GM19395 (cell line): ENCODE data around the gene MGARP.
"Not testable (repeated sequence)": the region's sequence is repeated elsewhere in the genome, so short reads cannot be mapped to it uniquely, and the experiment has no call there.

Experiments used
- ATAC-seq: cut with Tn5 transposase; IDR thresholded peaks from one replicate; pipeline ENCODE4 v1.9.1; 2021; ENCODE audit warnings: mild to moderate bottlenecking, moderate library complexity; ENCODE audit not compliant: unreplicated experiment

MGARP gene

DNA sequence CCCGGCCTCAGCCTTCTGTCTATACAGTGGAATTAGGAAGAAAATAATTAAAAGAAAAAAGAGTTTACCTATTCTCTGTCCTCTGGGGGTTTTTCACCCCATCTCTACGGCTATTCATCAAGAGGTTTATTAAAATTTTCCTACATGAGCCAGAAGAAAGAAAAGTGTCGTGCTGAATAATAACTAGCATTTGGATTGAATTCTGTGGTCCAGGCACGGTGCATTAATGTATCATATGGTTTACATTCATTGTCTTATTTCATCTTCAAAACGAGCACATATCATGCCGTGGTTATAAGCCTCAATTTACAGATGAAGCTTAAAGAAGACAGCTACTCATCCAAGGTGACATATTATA is 15.9 kb upstream of the MGARP start:
- ATAC-seq = peak; percentile 0

DNA sequence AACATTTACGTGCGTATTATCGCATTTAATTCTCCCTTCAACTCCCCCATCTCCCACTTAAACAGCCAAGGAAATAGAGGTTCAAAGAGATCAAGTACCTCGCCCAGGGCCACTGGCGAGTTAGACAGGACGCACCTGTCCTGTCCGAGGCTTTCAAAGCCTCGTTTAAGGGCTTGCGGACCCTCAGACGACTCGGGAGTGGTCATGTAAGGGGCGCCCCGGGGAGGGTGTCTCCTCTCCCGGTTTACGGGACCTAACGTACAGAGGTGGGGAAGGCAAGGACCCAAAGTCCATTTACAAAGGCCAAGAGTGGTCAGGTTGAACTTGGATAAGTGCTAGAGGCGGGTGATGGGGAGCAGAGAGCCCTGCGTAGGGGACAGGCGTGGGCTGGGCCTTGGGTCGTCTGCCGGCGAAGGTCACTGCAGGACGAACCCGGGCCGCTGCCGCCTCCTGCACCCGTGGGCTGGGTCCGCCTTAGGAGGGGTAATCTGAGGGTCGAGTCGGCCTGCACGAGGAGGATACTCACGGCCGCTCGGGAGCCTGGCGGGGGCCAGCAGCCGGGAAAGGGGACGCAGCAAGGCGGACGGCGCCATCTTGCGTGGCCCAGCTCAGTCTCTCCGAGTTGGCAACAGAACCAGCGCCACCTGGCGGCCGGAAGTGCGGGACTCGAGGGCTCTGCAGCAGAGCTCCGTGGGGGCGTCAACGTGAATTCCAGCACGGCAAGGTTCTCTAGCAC is 15.3 kb upstream of the MGARP start:
- ATAC-seq = peak; percentile 93

DNA sequence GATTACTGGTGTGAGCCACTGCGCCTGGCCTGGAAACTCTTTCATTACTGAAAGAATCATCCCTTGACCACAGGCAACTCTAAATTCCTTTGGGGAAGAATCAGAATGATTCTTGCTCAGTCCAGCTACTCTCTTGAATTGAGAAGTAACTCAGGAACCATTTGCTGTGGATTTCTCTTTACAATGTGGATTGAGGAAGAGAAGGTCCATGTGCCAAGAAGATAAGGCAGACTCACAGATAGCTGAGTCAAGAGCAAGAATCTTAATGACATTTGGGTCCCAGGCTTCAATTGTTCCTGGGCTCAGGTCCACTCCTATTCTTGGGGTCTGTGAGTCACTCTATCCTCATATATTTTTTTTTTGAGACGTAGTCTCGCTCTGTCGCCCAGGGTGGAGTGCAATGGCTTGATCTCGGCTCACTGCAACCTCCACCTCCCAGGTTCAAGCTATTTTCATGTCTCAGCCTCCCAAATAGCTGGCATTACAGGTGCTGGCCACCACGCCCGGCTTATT is 6.2 kb upstream of the MGARP start:
- no peak for ATAC-seq

DNA sequence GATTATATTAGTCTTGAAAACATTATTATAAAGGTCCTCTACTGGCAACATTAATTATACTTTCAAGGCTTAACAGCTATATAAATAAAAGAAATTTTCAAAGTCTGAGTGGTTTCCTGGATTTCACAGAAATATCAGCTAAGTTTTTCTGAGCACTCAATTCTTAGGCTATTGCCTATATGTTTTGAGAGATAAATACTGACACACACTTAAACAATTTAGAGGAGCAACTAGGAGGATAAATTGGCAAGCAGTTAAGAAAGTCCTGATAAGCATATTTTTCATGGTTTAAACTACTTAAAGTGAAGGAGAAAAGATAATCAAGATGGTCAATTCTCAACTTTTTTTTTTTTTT is 2.7 kb upstream of the MGARP start:
- ATAC-seq = no peak

DNA sequence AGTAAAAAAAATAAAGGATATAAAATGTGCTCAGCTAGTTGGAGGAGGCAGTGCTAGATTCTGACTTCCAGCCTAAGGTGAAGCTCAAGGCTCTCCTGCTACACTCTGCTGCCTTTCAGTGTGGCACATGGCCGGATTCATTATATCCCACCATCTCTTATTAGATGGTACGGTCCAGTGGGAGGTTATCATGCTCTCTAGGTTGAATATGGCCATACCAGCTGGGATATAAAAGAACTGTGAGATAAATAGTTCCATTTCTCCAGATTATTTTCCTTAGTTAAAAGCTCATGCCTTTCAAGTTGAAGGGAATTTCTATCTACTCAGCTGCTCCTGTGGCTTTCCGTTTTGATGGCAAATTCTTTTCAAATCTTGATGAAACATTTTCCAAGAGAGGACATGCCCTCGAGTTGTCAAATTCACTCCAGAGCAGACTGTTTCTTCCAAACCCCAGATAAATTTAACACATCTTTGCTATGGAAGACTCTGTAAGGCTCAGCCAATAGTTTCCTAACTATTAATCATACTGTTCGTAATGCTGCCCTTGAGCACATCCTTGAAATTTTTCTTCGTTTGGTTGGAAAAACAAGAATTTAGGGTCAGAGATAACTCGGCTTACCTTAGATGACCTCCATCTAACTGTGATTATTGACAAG is 2.2 kb upstream of the MGARP start:
- ATAC-seq = no peak

DNA sequence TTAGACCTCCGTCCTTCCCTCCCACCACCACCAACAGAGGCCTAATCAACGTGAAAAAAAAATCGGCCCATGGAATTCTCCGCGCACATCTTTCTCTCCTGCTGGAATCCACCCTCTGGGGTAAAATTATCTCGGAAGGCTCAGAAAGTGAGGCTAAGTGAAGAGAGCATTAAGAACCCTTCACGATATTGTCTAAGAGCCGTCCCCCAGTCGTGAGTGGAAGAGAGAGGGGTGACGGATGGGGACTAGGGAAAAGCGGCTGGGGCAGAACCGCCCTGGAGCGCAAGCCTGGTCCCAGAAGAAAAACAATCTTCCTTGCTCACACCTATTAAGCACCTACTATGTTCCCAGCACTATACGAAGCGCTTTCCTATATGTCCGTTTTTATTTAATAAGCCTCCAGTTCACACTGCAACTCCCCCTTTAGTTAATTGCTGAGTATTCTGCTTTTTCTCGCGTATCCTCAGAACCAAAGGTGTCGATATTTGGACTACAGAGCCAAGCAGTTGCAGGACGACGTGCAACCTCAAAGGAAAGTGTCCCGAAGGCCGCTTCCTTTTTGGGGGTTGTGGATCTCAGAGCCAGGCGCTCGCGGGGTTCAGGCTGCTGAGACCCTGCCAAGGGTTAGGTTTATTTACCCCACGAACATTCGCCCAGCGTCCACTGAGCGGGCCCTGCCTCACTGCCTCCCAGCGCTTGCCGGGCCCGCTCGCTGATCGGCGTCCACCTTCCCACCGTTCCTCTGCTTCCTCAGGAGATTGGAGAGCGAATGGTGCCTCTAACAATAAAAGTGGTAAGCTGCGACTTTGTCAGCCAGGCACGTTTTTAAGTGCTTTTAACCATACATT is 889 bp downstream of the MGARP start:
- ATAC-seq = peak; percentile 41

DNA sequence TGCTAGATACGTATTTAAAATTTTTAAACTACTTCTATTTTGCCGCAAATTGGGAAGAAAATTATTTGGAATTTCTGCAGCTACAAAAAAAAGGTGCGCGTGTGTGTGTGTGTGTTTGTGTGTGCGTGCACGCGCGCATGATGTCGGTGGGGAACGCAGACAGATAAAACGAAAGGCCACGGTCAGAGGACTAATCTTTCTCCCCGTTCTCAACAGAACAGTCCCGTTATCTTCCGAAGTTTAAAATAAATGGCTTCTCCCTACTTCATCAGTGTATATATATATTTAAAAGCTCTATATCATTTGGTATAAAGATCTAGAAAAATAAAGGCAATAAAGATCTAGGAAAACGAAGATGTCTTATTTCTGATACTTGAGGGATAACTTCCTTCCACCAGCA is 1.5 kb downstream of the MGARP start:
- ATAC-seq = no peak

DNA sequence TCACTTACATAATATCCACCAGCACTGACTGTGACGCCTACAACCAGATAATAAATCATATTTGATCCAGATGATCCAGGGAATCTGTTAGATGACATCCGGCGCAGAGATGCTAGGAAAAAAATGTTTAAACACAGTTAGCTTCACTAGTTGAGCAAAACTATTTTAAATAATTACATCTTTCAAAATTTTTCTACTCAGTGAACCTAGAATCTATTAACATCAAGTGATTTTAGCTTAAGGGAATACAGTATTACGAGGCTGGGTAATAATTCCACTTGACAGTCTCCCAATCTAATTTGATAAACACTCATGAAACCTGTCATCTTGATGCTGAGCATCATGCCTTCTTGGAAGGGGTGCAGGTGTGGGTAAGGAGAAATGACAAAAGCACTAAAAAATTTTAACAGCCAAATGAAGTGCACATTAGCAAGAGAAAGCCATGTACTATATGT is 4.7 kb downstream of the MGARP start:
- no peak for ATAC-seq

DNA sequence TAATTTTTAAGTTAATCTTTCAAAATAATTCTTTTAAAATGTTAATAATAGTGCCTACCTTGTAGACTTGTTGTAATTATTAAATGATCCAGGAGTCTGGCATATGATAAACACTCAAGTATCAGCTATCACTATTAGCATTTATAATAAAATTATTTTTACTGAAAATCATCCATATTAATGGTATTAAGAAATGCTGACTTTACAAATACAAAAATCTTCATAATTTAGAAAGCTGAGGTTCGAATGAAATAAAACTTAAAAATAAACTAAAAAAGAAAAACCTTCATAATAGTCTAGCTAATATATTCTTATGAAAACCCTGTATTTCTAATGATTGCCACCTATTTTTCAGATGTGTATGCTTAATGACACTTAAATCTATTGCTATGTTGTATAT is 5.2 kb downstream of the MGARP start:
- no peak for ATAC-seq

DNA sequence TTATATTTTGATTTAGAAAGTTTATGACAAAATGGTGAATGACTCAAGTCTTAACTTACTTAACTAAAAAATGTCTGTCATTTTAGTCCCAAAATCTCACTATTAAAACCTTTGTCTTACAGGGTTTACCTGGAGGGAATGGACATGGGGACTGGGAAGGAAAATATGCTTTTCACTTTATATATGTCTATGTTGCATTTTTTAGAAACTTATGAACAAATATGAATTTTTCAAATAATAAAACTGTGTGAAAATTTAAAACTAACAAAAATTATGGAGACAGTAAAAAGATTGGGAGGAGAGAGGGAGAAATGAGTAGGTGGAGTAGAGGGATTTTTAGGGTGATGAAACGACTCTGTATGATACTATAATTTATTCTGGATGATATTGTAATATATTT is 6.2 kb downstream of the MGARP start:
- ATAC-seq = no peak

DNA sequence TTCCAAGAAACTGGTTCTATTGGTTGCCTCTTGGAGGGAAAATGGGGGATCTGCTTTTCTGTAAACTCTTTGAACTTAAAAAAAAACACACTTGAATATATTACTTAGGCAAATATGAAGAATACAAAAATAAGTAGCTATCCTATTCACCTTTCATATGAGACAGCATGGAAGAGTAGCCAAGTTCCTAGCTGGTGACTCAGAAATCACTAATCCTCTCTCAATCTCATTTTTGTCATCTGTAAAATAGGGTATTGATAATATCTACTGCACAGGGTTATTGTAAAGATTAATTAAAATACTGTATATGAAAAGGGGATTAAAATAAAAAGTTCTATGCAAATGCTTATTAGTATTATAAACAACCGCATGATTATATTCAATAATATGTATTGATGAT is 12.7 kb downstream of the MGARP start:
- no peak for ATAC-seq

DNA sequence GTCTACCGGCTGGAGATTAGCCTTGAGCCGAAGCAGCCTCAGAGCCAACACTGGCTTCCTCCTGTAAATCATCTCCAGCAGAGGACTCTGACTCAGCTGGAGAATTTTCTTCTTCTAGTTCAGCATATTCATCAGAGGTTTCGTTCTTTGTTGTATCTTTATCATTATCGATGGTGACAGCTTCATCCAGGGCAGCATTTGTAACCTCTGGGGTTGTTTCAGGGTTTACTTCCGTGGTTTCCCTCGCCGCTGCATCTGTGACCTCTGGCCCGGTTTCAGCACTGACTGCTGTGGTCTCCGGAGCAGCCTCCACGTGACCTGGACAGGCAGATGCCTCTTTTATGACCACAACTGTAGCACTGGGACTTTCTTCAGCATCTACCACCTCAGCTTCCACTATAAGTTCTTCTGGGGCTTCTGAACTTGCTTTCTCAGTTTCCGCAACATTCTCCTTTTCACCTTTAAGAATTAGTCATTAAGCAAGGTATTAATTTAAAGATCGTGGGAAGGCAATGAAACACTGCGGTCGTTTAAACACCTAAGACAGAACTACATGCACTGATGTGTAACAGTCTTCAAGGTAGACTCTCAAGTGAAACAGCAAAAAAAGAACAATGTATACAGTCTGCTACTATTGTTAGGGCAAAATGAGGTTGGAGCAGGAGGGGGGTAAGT is 13.3 kb downstream of the MGARP start:
- peak; percentile 98 for ATAC-seq

DNA sequence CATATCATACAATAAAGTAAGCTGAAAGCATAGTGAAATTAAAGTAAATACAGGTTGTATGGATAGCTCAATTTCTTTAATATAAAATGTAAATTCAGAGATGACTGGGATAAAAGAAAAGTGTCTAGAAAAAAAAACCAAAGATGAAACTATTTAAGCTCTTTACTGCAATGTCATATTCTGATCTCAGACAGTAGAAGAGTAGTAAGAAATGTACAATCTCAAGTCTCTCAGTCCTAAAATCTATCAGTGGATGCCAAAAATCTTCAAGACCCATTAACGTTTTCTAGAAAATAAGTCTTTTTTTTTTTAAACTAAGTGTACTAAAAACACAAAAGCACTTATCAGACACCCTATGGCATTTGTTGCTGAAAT is 13.8 kb downstream of the MGARP start:
- peak; percentile 1 for ATAC-seq

DNA sequence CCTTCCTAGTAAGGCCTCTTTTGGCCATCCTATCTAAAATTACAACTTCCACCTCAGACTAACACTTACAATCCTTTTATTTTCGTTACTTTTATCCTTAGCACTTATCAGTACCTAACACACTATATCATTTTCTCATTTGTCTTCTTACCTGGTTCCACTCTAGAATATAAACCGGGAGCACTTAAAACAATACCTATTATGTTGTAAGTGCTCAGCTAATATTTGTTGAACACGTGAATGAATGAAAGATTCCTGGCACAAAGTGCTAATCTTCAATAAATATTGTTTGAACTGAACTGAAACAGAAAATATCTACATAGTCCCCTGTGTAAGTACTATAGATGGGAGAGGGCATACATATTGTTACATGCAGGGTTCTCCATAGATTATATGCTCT is 14.4 kb downstream of the MGARP start:
- ATAC-seq = no peak

DNA sequence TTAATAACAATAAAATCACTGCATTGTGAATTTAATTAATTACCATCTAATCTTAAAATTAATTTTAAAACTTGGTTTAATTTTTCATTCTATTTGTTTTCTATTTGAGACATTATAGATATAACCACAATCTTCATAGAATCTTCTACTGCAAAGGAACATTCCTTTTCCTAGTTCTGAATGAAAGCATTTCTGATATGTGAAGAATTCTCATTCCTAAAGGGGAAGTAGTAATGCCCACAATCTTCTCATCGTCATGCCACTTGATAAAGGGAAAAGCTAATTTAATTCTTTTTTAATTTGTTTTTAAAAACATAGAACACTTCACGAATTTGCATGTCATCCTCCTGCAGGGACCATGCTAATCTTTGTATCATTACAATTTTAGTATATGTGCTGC is 23.7 kb downstream of the MGARP start:
- no peak for ATAC-seq

DNA sequence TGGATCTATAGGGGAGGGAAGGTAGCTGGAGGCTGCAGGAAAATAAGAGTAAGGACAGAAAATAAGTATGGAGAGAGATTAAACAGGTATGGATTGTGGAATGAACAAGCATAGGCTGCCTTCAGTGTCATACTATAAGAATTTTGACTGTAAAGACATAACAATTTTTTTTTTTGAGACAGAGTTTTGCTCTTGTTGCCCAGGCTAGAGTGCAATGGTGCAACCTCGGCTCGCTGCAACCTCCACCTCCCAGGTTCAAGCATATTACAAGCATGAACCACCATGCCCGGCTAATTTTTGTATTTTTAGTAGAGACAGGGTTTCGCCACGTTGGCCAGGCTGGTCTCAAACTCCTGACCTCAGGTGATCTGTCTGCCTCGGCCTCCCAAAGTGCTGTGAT is 24.4 kb downstream of the MGARP start:
- ATAC-seq = not testable (repeated sequence)

DNA sequence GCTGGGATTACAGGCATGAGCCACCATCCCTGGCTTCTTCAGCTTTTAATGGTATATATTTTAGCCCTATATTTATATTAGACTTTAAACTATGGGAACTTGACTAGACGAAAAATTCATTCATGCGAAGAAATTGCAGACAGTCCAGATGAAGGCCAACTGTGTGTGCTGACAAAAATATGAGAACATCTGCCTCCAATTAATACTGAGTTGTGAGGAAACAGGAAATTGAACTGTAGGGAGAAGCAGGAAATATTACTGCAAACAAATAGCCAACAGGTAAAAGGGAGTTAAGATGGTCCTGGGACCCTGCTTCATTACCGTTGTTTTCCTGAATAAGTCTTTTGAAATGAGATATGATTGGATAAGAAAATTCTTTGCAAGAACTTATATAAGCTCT is 26.3 kb downstream of the MGARP start:
- ATAC-seq = no peak

DNA sequence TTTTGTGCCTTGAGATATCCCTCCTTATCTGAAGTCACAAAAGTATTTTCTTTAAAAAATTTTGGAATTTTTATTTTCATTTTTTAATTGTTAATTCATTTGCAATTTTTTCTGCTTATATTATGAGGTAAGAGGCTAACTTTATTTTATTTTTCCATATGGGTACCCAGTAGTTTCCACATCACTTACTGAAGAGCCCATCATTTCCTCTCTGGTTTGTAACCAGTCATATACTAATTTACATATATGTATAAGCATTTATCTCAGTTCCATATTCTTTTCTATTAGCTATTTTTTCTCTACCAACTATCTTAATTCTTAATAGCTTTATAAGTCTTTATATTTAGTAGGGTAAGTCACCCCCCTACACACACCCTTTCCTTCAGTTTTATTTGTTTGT is 27.0 kb downstream of the MGARP start:
- ATAC-seq = no peak

DNA sequence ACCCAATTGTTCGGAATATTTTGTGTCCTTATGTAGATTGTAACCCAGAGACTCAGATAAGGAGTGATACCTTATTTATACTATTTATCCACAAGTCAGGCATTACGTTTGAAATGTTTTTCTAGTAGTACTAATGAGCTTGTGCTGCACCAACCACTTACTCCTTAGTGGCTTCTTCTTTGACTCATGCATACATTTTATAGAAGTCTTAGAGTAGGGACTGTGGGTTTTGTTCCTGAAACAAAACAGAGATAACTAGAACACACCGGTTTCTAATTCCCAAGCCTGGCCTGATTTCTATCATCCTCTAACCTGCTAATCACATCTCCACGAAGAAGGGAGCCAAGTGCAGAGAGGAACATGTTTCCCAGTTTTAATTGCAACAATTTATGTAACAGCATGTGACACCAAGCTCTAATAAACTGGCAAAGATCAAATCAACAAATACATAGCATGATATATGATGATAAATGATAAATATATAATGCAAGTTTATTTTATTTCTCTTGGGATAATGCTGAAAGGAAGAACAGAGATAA is 32.3 kb downstream of the MGARP start:
- ATAC-seq = no peak

DNA sequence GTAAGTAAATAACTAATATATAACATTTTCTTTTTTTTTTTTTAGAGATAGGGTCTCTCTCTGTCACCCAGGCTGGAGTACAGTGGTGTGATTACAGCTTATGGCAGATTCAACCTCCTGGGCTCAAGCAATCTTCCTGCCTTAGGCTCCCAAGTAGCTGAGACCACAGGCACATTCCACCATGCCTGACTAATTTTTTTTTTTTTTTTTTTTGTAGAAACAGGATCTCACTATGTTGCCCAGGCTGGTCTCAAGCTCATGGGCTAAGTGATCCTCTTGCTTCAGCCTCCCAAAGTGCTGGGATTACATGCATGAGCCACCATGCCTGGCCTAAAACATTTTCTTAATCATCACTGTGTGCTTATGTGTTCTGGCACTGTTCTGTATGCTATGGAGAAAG is 32.8 kb downstream of the MGARP start:
- no peak for ATAC-seq

DNA sequence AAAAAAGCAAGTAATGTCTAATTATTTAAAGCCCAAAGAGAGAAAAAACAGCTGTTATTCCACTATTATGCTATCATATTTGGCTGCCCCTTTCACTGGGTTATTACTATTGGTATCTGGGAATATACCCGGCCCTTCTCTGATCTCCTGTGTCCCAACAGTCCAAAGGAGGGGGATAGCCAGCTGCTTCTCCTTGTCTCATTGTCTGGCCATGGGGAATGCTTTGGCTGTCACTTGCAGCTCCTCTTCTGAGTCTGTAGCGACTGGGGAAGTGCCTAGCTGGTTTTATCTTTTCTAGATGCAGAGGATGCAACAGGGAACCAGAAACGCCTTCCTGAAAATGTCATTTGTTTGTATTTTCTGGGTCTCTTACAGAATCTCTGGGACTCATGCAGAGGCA is 33.9 kb downstream of the MGARP start:
- no peak for ATAC-seq
